ENCODE measurements around the gene SHOX.
A peak's percentile ranks its signal among the peaks of the same experiment; 100 is the strongest.
"Not testable (repeated sequence)": the region's sequence is repeated elsewhere in the genome, so short reads cannot be mapped to it uniquely, and the experiment has no call there.

Gene SHOX

GRCh38 chrX:630612-631496 is at the start of gene SHOX:
Gene SHOX, plus strand, starts transcription at chrX:630791. Its CDS starts 107 bp downstream, at chrX:630898.
- Histone ChIP-seq H3K9ac (ENCODE audit: low read length in 5 of 5) (no peak within 1 kb of the TSS), H3K4me3 (ENCODE audit: low read depth in 1 of 5, low read length in 5 of 5) (peak within 1 kb of the TSS in 1 of 5 donors; percentile 53)

GRCh38 chrX:581066-581465 is 49.5 kb upstream of the SHOX start:
- Histone ChIP-seq H3K9ac (ENCODE audit: low read length in 5 of 5) (no peak overlapping the region), H3K4me1 (ENCODE audit: control insufficient read depth in 5 of 5, insufficient read depth in 5 of 5, low read length in 5 of 5) (no peaks in the 10 kb centered on the region), H3K4me3 (ENCODE audit: low read depth in 1 of 5, low read length in 5 of 5) (no peak overlapping the region), H3K36me3 (ENCODE audit: control insufficient read depth in 5 of 5, insufficient read depth in 5 of 5, low read length in 5 of 5) (no peaks in the 10 kb centered on the region), H3K27ac (ENCODE audit: low read depth, low read length) (no peak overlapping the region), H3K27me3 (ENCODE audit: control insufficient read depth in 5 of 5, insufficient read depth in 4 of 5, low read length in 5 of 5) (peaks cover 0 to 9% (median 0%) of the 10 kb centered on the region in 5 donors), H3K9me3 (ENCODE audit: control insufficient read depth in 5 of 5, low read length in 5 of 5) (peaks cover 10 to 17% (median 12%) of the 10 kb centered on the region in 5 donors)

More at GRCh38 chrX:630612-631496, at the start of gene SHOX:
- H3K4me1 ChIP-seq (ENCODE audit: control insufficient read depth in 5 of 5, insufficient read depth in 5 of 5, low read length in 5 of 5) = no peaks in the 10 kb centered on the region
- no peaks in the 10 kb centered on the region for H3K36me3 ChIP-seq (ENCODE audit: control insufficient read depth in 5 of 5, insufficient read depth in 5 of 5, low read length in 5 of 5)
- peaks cover 0 to 2% (median 0%) of the 10 kb centered on the region in 5 donors for H3K9me3 ChIP-seq (ENCODE audit: control insufficient read depth in 5 of 5, low read length in 5 of 5)
- no peak within 1 kb of the TSS for H3K27ac ChIP-seq (ENCODE audit: low read depth, low read length)
- H3K27me3 ChIP-seq (ENCODE audit: control insufficient read depth in 5 of 5, insufficient read depth in 4 of 5, low read length in 5 of 5) = peaks cover 40 to 72% (median 47%) of the 10 kb centered on the region in 5 donors

- no peaks in the 10 kb centered on the region for H3K4me1 ChIP-seq (ENCODE audit: control insufficient read depth in 5 of 5, insufficient read depth in 5 of 5, low read length in 5 of 5)
- H3K9me3 ChIP-seq (ENCODE audit: control insufficient read depth in 5 of 5, low read length in 5 of 5) = peaks cover 4 to 11% (median 4%) of the 10 kb centered on the region in 5 donors
- H3K36me3 ChIP-seq (ENCODE audit: control insufficient read depth in 5 of 5, insufficient read depth in 5 of 5, low read length in 5 of 5) = no peaks in the 10 kb centered on the region
- H3K9ac ChIP-seq (ENCODE audit: low read length in 5 of 5) = no peak overlapping the region
- H3K4me3 ChIP-seq (ENCODE audit: low read depth in 1 of 5, low read length in 5 of 5) = no peak overlapping the region
- peaks cover 0 to 9% (median 0%) of the 10 kb centered on the region in 5 donors for H3K27me3 ChIP-seq (ENCODE audit: control insufficient read depth in 5 of 5, insufficient read depth in 4 of 5, low read length in 5 of 5)
- H3K27ac ChIP-seq (ENCODE audit: low read depth, low read length) = no peak overlapping the region
These were observed 48.8 kb upstream of the SHOX start for GRCh38 chrX:581720-582298.

- no peaks in the 10 kb centered on the region for H3K4me1 ChIP-seq (ENCODE audit: control insufficient read depth in 5 of 5, insufficient read depth in 5 of 5, low read length in 5 of 5)
These were observed 46.0 kb upstream of the SHOX start for GRCh38 chrX:584572-584971.

GRCh38 chrX:585115-585808 is 45.3 kb upstream of the SHOX start:
- Histone ChIP-seq H3K4me3 (ENCODE audit: low read depth in 1 of 5, low read length in 5 of 5) (no peak overlapping the region), H3K36me3 (ENCODE audit: control insufficient read depth in 5 of 5, insufficient read depth in 5 of 5, low read length in 5 of 5) (no peaks in the 10 kb centered on the region), H3K27ac (ENCODE audit: low read depth, low read length) (no peak overlapping the region), H3K9ac (ENCODE audit: low read length in 5 of 5) (no peak overlapping the region), H3K4me1 (ENCODE audit: control insufficient read depth in 5 of 5, insufficient read depth in 5 of 5, low read length in 5 of 5) (no peaks in the 10 kb centered on the region), H3K9me3 (ENCODE audit: control insufficient read depth in 5 of 5, low read length in 5 of 5) (peaks cover 0 to 7% (median 0%) of the 10 kb centered on the region in 5 donors), H3K27me3 (ENCODE audit: control insufficient read depth in 5 of 5, insufficient read depth in 4 of 5, low read length in 5 of 5) (peaks cover 0 to 5% (median 0%) of the 10 kb centered on the region in 5 donors)

More at GRCh38 chrX:584572-584971, 46.0 kb upstream of the SHOX start:
- Histone ChIP-seq H3K27ac (ENCODE audit: low read depth, low read length) (no peak overlapping the region), H3K9ac (ENCODE audit: low read length in 5 of 5) (no peak overlapping the region), H3K9me3 (ENCODE audit: control insufficient read depth in 5 of 5, low read length in 5 of 5) (peaks cover 0 to 7% (median 0%) of the 10 kb centered on the region in 5 donors), H3K4me3 (ENCODE audit: low read depth in 1 of 5, low read length in 5 of 5) (no peak overlapping the region), H3K27me3 (ENCODE audit: control insufficient read depth in 5 of 5, insufficient read depth in 4 of 5, low read length in 5 of 5) (peaks cover 0 to 5% (median 0%) of the 10 kb centered on the region in 5 donors), H3K36me3 (ENCODE audit: control insufficient read depth in 5 of 5, insufficient read depth in 5 of 5, low read length in 5 of 5) (no peaks in the 10 kb centered on the region)

GRCh38 chrX:586351-586750 is 44.2 kb upstream of the SHOX start:
- Histone ChIP-seq H3K9ac (ENCODE audit: low read length in 5 of 5) (no peak overlapping the region), H3K27ac (ENCODE audit: low read depth, low read length) (no peak overlapping the region), H3K36me3 (ENCODE audit: control insufficient read depth in 5 of 5, insufficient read depth in 5 of 5, low read length in 5 of 5) (no peaks in the 10 kb centered on the region), H3K9me3 (ENCODE audit: control insufficient read depth in 5 of 5, low read length in 5 of 5) (peaks cover 0 to 7% (median 3%) of the 10 kb centered on the region in 5 donors), H3K27me3 (ENCODE audit: control insufficient read depth in 5 of 5, insufficient read depth in 4 of 5, low read length in 5 of 5) (peaks cover 0 to 7% (median 0%) of the 10 kb centered on the region in 5 donors), H3K4me1 (ENCODE audit: control insufficient read depth in 5 of 5, insufficient read depth in 5 of 5, low read length in 5 of 5) (no peaks in the 10 kb centered on the region), H3K4me3 (ENCODE audit: low read depth in 1 of 5, low read length in 5 of 5) (no peak overlapping the region)

GRCh38 chrX:589261-589660 is 41.3 kb upstream of the SHOX start:
- H3K9me3 ChIP-seq (ENCODE audit: control insufficient read depth in 5 of 5, low read length in 5 of 5) = peaks cover 0 to 13% (median 3%) of the 10 kb centered on the region in 5 donors
- not testable (repeated sequence) for H3K4me1 ChIP-seq (ENCODE audit: control insufficient read depth in 5 of 5, insufficient read depth in 5 of 5, low read length in 5 of 5); H3K36me3 ChIP-seq (ENCODE audit: control insufficient read depth in 5 of 5, insufficient read depth in 5 of 5, low read length in 5 of 5); H3K9ac ChIP-seq (ENCODE audit: low read length in 5 of 5); H3K27me3 ChIP-seq (ENCODE audit: control insufficient read depth in 5 of 5, insufficient read depth in 4 of 5, low read length in 5 of 5); H3K27ac ChIP-seq (ENCODE audit: low read depth, low read length); H3K4me3 ChIP-seq (ENCODE audit: low read depth in 1 of 5, low read length in 5 of 5)

- Histone ChIP-seq H3K27ac (ENCODE audit: low read depth, low read length) (no peak overlapping the region), H3K9ac (ENCODE audit: low read length in 5 of 5) (no peak overlapping the region), H3K4me3 (ENCODE audit: low read depth in 1 of 5, low read length in 5 of 5) (no peak overlapping the region)
These were observed 39.7 kb upstream of the SHOX start for GRCh38 chrX:590693-591404.

GRCh38 chrX:599837-600715 is 30.5 kb upstream of the SHOX start:
- Histone ChIP-seq H3K4me1 (ENCODE audit: control insufficient read depth in 5 of 5, insufficient read depth in 5 of 5, low read length in 5 of 5) (no peaks in the 10 kb centered on the region), H3K27me3 (ENCODE audit: control insufficient read depth in 5 of 5, insufficient read depth in 4 of 5, low read length in 5 of 5) (peaks cover 0 to 9% (median 6%) of the 10 kb centered on the region in 5 donors), H3K27ac (ENCODE audit: low read depth, low read length) (no peak overlapping the region), H3K9ac (ENCODE audit: low read length in 5 of 5) (no peak overlapping the region), H3K4me3 (ENCODE audit: low read depth in 1 of 5, low read length in 5 of 5) (peak overlapping the region in 1 of 5 donors; percentile 2), H3K9me3 (ENCODE audit: control insufficient read depth in 5 of 5, low read length in 5 of 5) (peaks cover 10 to 33% (median 29%) of the 10 kb centered on the region in 5 donors), H3K36me3 (ENCODE audit: control insufficient read depth in 5 of 5, insufficient read depth in 5 of 5, low read length in 5 of 5) (no peaks in the 10 kb centered on the region)

More at GRCh38 chrX:590693-591404, 39.7 kb upstream of the SHOX start:
- H3K4me1 ChIP-seq (ENCODE audit: control insufficient read depth in 5 of 5, insufficient read depth in 5 of 5, low read length in 5 of 5) = no peaks in the 10 kb centered on the region
- no peaks in the 10 kb centered on the region for H3K36me3 ChIP-seq (ENCODE audit: control insufficient read depth in 5 of 5, insufficient read depth in 5 of 5, low read length in 5 of 5)
- H3K27me3 ChIP-seq (ENCODE audit: control insufficient read depth in 5 of 5, insufficient read depth in 4 of 5, low read length in 5 of 5) = peaks cover 0 to 2% (median 0%) of the 10 kb centered on the region in 5 donors
- peaks cover 3 to 23% (median 8%) of the 10 kb centered on the region in 5 donors for H3K9me3 ChIP-seq (ENCODE audit: control insufficient read depth in 5 of 5, low read length in 5 of 5)
